NCI-H2107 treated with DMSO at 0.1 percent for 48 hours (cell line): Measurements from ENCODE around the gene RAB3B.
"Not testable (repeated sequence)": the region's sequence is repeated elsewhere in the genome, so short reads cannot be mapped to it uniquely, and the experiment has no call there.

Experiments used
- DNase-seq: peaks from one replicate; lab custom pipeline; 2025; ENCODE audit not compliant: unreplicated experiment; lab: John Stamatoyannopoulos, UW

Gene RAB3B

GRCh38 chr1:51989582-51990477, 670 bp downstream of the RAB3B start:
- peak; percentile 22 for DNase-seq

- no peak for DNase-seq
Observed at GRCh38 chr1:51988254-51988653, 2.2 kb downstream of the RAB3B start.

- no peak for DNase-seq
Observed at GRCh38 chr1:51986718-51987117, 3.8 kb downstream of the RAB3B start.

- DNase-seq: no peak
Observed at GRCh38 chr1:51982161-51982560, 8.3 kb downstream of the RAB3B start.

- DNase-seq: no peak
Observed at GRCh38 chr1:51981555-51981954, 8.9 kb downstream of the RAB3B start.

- DNase-seq: no peak
Observed at GRCh38 chr1:51978099-51978498, 12.4 kb downstream of the RAB3B start.

- DNase-seq: no peak
Observed at GRCh38 chr1:51976846-51977602, 13.5 kb downstream of the RAB3B start.

GRCh38 chr1:51973587-51974474, 16.7 kb downstream of the RAB3B start:
- DNase-seq: peak; percentile 98

- no peak for DNase-seq
Observed at GRCh38 chr1:51969038-51969705, 21.3 kb downstream of the RAB3B start.

- DNase-seq: no peak
Observed at GRCh38 chr1:51968632-51969031, 21.9 kb downstream of the RAB3B start.

- DNase-seq: not testable (repeated sequence)
Observed at GRCh38 chr1:51967213-51967791, 23.2 kb downstream of the RAB3B start.

GRCh38 chr1:51966559-51966958, 23.9 kb downstream of the RAB3B start:
- DNase-seq: peak; percentile 52

GRCh38 chr1:51964309-51964696, 26.2 kb downstream of the RAB3B start:
- DNase-seq: no peak

GRCh38 chr1:51963592-51964308, 26.8 kb downstream of the RAB3B start:
- DNase-seq: peak; percentile 99

GRCh38 chr1:51962486-51963356, 27.8 kb downstream of the RAB3B start:
- DNase-seq: peak; percentile 74

- DNase-seq: no peak
Observed at GRCh38 chr1:51961954-51962353, 28.5 kb downstream of the RAB3B start.

GRCh38 chr1:51961231-51961630, 29.3 kb downstream of the RAB3B start:
- DNase-seq: no peak

- DNase-seq: peak; percentile 86
Observed at GRCh38 chr1:51960262-51960661, 30.2 kb downstream of the RAB3B start.

- DNase-seq: no peak
Observed at GRCh38 chr1:51958824-51959223, 31.7 kb downstream of the RAB3B start.
